B cell (primary cell): Measurements from ENCODE around the gene PUM1.

Experiments
- CTCF ChIP-seq: fragments of 200-600 bp; IDR thresholded peaks from one replicate; pipeline ENCODE4 v1.8.0; 2022; ENCODE audit warnings: antibody characterized with exemption, mild to moderate bottlenecking
- EZH2 ChIP-seq: IDR thresholded peaks from 2 replicates; pipeline ENCODE4 v1.6.1; 2012; ENCODE audit warnings: borderline replicate concordance, low read depth, mild to moderate bottlenecking, moderate library complexity, low read length; ENCODE audit not compliant: insufficient read depth, poor library complexity, severe bottlenecking

- TF ChIP-seq CTCF (no peak), EZH2 (no peak)
Measured at GRCh38 chr1:30984165-30984889, 81.2 kb downstream of the PUM1 start.
